GM18951 (cell line): Measurements from ENCODE around the gene AMOTL2.

Experiments
- POLR2A ChIP-seq: IDR thresholded peaks from 4 replicates; pipeline ENCODE4 v1.6.1; 2011; ENCODE audit warnings: mild to moderate bottlenecking; ENCODE audit not compliant: insufficient read length, insufficient read depth; ENCODE audit errors: extremely low read depth
- in situ Hi-C: fragments of 300-500 bp; cut with MboI; formaldehyde crosslinking; loops from one replicate; pipeline ENCODE4 v1.12.0; 2022; ENCODE audit warnings: low sequenced_read_pairs, mixed read lengths, inconsistent platforms; ENCODE audit not compliant: unreplicated experiment

Gene AMOTL2

GRCh38 chr3:134373271-134374104 lies 759 bp downstream of the AMOTL2 start:
- in situ Hi-C loops, result no loop called here
- TF ChIP-seq POLR2A, result no peak

- TF ChIP-seq POLR2A, result no peak
- in situ Hi-C loops, result no loop called here
Observed at GRCh38 chr3:134372396-134373270, 1.6 kb downstream of the AMOTL2 start.

DNA sequence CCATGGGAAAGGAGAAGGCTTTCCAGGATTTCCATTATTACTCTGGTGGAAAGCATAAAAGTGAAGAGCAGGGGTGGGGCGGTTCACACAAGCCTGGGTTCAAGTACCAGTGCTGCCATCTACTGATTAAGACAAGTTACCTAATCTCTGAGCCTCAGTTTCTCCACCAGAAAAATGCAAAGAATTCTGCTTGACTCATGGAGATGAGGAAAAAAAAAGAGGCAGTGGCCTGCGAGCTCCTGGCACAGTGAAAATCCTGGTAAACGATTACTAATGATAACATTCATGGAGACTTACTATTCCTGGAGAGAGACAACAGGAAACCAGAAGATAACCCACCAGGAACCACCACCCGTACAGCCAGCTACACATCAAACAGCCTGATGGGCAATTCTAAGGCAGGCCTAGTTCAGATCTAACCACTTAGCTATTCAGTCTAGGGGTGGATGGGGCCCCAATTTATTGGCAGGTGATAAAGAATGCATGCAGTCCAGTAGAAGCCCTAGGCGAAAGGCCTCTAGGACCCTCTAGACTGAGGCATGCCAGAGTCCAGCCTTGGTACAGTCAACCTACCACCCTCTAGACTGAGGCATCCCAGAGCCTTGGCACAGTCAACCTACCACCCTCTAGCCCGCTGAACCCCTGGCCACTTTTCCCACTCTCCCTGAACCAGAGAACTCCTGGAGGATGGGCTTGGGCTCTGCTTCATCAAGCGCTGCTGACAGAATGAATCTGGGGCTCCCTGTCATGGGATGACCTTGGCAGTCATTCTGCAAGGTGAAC lies 2.5 kb downstream of the AMOTL2 start:
- TF ChIP-seq POLR2A, result no peak
- in situ Hi-C loops, result no loop called here

- no peak for TF ChIP-seq POLR2A
- in situ Hi-C loops, result no loop called here
Observed at GRCh38 chr3:134370611-134371531, 3.4 kb downstream of the AMOTL2 start.

DNA sequence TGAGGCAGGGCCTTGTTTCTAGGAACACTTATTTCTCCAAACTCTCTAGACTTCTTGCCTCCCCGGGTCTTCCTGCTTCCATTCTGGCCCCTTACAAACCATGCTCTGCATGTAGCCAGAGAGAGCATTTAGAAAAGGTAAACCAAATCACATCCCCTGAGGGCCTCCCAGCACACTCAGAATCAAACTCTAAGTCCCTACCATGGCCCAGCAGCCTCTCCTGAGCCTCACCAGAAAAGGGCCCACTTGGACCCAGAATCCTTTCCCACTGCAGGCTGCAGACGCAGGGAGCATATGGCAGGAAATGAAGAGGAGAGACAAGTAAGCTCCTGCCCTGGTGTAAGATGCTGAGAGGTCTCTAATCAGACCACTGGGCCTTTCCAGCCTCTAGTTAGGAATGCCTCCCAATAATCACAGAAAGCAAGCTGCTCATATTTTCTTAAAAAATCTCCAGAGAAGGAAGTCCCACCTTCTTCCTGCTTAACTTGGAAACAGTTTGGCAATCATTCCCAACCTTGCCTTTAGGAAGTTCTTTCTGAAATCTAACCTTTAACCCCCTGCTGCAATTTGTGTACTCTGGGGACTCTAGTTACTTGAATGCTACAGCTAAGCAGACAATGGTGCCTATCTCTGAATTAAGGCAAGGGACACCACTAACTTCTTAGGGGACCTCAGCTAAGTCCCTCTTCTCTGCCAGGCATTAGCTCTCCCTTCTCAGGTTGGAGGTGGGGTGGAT lies 4.2 kb downstream of the AMOTL2 start:
- in situ Hi-C loops, result no loop called here
- no peak for TF ChIP-seq POLR2A

- in situ Hi-C loops, result no loop called here
Observed at GRCh38 chr3:134369231-134369741, 5.0 kb downstream of the AMOTL2 start.

DNA sequence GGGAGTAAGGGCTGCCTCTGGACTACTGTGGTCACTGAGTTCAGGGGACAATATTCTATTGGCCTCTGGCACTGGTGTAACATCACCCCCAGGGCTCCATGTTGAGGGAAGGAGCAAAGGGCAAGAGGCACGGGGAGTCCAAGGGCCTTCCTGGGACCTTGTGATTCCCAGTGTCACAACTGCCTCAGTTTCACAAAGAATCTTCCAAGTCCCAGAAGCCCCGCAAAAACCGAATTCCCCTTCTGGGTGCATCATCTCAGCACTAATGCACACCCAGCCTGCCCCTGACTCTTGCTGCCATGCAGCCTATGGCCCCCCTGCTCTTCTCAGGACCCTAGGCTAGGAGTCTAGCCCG lies 5.5 kb downstream of the AMOTL2 start:
- no peak for TF ChIP-seq POLR2A

More at GRCh38 chr3:134369231-134369741, 5.0 kb downstream of the AMOTL2 start:
- no peak for TF ChIP-seq POLR2A

GRCh38 chr3:134367869-134368750 lies 6.1 kb downstream of the AMOTL2 start:
- no peak for TF ChIP-seq POLR2A
- in situ Hi-C loops, result no loop called here

More for the DNA sequence above, 5.5 kb downstream of the AMOTL2 start:
- in situ Hi-C loops, result no loop called here

DNA sequence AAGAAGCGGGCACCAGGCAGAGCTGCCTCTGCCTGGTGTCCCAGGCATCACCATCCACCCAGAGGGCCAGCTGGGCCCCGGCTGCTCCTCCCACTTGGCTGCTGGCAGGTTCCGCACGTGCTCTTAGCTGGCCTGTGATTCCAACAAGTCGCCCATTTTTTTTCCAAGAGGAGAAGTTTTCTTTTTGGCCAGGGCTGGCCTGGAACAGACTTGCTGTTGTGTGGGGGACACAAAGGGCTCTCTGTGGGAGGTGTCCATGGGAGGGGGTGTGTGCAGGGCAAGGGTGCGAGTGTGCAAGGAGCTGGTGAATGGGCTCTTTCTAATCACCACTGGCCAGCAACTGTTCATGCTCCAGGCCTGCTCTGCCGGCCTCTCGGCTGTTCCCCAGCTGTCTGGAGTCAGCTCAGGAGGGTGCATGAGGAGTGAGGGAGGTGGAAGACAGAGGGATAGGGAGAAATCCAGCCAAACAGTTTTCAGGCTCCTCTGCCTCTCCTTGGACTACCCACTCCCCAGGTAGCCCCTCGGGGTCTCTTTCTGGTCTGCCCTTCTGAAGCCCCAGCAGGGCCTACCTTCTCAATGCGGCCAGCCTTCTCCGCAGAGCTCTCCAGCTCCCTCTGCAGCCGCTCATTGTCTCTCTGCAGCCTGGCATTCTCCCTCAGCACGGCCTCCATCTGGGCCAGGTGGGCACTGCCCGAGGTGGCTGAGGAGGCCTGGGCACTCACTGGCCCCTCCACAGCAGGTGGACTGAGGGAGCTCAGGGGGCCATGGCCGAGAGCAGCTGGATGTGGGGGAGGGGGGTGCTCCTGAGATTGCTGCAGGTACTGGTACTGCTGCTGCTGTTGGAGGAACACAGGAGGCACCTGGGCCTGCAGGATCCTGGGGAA lies 7.1 kb downstream of the AMOTL2 start:
- in situ Hi-C loops, result no loop called here
- no peak for TF ChIP-seq POLR2A
